ENCODE data around the gene SH2D4B.

GRCh38 chr10:80528901-80529300, 8.8 kb upstream of the SH2D4B start:
- TF ChIP-seq, protein P1, sequence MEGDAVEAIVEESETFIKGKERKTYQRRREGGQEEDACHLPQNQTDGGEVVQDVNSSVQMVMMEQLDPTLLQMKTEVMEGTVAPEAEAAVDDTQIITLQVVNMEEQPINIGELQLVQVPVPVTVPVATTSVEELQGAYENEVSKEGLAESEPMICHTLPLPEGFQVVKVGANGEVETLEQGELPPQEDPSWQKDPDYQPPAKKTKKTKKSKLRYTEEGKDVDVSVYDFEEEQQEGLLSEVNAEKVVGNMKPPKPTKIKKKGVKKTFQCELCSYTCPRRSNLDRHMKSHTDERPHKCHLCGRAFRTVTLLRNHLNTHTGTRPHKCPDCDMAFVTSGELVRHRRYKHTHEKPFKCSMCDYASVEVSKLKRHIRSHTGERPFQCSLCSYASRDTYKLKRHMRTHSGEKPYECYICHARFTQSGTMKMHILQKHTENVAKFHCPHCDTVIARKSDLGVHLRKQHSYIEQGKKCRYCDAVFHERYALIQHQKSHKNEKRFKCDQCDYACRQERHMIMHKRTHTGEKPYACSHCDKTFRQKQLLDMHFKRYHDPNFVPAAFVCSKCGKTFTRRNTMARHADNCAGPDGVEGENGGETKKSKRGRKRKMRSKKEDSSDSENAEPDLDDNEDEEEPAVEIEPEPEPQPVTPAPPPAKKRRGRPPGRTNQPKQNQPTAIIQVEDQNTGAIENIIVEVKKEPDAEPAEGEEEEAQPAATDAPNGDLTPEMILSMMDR (IDR thresholded peaks at IDR 0.05; ENCODE audit: low read length) = no peak
- no peak for TF ChIP-seq EZH2 (IDR thresholded peaks at IDR 0.05; ENCODE audit: borderline replicate concordance, low read length)

Measured in OCI-LY1 (cell line).